Activated CD8-positive, alpha-beta memory T cell treated with anti-CD3 and anti-CD28 coated beads, Interleukin-2, amount 10 ng/mL, durations not matched to agents 7 days and 5 days (primary cell): ENCODE results near the gene MVK. TPM values are rescaled to one million over a fixed set of nuclear protein-coding genes. Genes with fewer than 3 reads are reported as not detected.

Experiments used
- ATAC-seq: fragments of 150-1000 bp; cut with Tn5 transposase; one replicate; pipeline ENCODE4 v1.10.0; 2021; ENCODE audit warnings: moderate library complexity
- CTCF ChIA-PET: fragments of 350-600 bp; sonication (Branson Sonifier 250); formaldehyde crosslinking; loops from one replicate; lab custom pipeline; 2021; ENCODE audit warnings: antibody characterized with exemption; lab: Charles Lee
- DNase-seq: peaks from one replicate; pipeline ENCODE4 v3.0.0-alpha.2; 2020
- H3K27ac Mint-ChIP-seq: one replicate; pipeline ENCODE4 v1.8.0; 2021; ENCODE audit warnings: mild to moderate bottlenecking, mixed read lengths
- H3K27me3 Mint-ChIP-seq: one replicate; pipeline ENCODE4 v1.8.0; 2021; ENCODE audit warnings: mixed read lengths
- H3K36me3 Mint-ChIP-seq: one replicate; pipeline ENCODE4 v1.8.0; 2021; ENCODE audit warnings: mild to moderate bottlenecking, mixed read lengths
- H3K4me1 Mint-ChIP-seq: one replicate; pipeline ENCODE4 v1.8.0; 2021; ENCODE audit warnings: mixed read lengths
- H3K4me3 Mint-ChIP-seq: one replicate; pipeline ENCODE4 v1.8.0; 2021; ENCODE audit warnings: mild to moderate bottlenecking, moderate library complexity, mixed read lengths
- H3K9me3 Mint-ChIP-seq: one replicate; pipeline ENCODE4 v1.8.0; 2022; ENCODE audit warnings: low read depth, mixed read lengths
- total RNA-seq, 2 experiments: library from RNA; stranded (reverse); gene quantifications; one replicate each; pipeline ENCODE4 v1.2.3, GENCODE V29; 2021

MVK gene
- total RNA-seq, 2 experiments from 2014 or later: 21.7 to 27.4 TPM

DNA sequence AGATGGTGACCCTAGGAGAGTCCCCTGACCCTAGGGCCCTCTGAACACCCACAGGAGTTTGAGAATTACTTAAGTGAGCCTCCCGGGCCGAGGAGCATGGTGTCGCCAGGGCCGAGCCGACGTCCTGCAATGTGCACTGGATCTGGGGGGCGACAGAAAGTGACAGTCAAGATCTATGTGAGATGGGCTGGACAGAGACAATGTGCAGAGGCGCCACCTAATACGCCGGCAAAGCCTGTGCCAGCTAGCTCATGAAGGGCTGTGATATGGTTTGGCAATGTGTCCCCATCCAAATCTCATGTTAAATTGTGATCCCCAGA, 11.9 kb upstream of the MVK start:
- H3K36me3 Mint-ChIP-seq: peaks cover 26% of the 10 kb centered on the region
- peaks cover 1% of the 10 kb centered on the region for H3K4me1 Mint-ChIP-seq
- DNase-seq (no peak), ATAC-seq (no peak)
- CTCF ChIA-PET: no interaction called here
- H3K4me3 Mint-ChIP-seq: no peak overlapping the region
- no peak overlapping the region for H3K27ac Mint-ChIP-seq
- H3K9me3 Mint-ChIP-seq: peaks cover 7% of the 10 kb centered on the region
- H3K27me3 Mint-ChIP-seq: no peaks in the 10 kb centered on the region

DNA sequence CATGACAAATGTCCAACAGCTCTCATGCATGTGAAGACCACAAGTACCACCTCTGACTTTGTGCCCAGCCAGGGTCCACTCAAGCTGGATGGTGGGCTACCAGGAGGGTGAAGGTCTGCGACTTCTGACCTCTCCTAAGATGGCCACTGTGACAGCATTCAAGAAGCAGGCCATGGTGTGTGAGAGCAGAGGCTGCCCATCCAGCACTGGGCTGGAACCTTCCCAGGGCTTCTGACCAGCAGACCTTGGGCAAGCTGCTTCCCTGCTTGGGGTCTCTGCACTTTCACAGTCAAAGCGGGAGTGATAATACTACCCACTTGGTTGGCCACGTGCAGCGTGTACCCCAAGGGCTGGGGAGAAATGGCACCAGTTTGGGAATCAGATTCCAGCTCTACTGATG, 10.7 kb upstream of the MVK start:
- peaks cover 7% of the 10 kb centered on the region for H3K9me3 Mint-ChIP-seq
- DNase-seq (no peak), ATAC-seq (no peak)
- no peaks in the 10 kb centered on the region for H3K27me3 Mint-ChIP-seq
- H3K27ac Mint-ChIP-seq: no peak overlapping the region
- peaks cover 26% of the 10 kb centered on the region for H3K36me3 Mint-ChIP-seq
- no peak overlapping the region for H3K4me3 Mint-ChIP-seq
- H3K4me1 Mint-ChIP-seq: peaks cover 1% of the 10 kb centered on the region
- CTCF ChIA-PET: interaction anchor here (1.2 kb wide), 1 partner anchor 282 kb away, joined by 3 read pairs; no protein-coding TSS in a partner anchor

DNA sequence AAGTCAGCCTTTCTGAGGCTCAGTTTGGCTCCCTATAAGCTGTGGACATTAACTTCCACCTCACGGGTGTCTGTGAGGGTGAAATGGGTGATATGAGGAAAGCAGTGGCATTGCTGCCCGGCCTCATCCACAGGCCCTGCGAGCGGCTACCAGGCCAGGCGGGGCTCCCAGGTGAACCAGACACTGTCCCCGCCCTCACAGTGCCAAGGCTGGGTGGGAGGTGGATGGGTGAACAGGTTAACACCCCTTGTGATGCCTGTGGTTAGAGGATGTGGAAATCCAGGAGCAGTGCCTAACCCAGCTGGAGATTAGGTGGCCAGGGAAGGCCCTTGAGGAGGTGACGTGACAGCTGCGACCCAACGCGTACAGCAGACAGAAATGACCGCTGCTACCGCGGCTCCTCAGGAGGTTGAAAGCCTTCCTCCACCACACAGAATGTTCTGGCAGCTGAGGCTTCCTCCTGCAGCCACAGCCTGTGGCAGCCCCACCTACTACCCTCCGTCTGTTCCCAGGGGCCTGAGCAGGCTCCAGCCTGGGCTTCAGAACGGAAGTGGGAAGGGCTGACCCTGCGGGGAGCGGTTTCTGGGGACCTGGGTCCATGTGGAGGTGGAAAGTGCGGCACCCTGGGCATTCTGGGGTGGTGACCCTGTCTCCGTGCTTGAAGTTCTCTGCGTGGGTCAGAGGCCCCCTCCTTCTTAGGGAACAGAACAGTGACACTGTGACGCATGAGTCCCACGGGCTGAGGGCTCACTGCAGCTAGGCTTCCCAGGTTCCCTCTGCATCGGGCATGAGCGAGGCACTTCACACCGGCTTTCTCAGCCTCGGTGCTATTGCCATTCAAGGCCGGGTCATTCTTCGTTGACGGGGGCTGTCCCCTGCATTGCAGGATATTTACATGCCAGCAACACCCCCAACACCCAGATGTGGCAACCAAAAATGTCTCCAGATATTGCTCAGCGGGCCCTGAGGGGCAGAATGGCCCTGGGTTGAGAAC, 10.0 kb upstream of the MVK start:
- Mint-ChIP-seq H3K36me3 (peaks cover 26% of the 10 kb centered on the region), H3K27me3 (no peaks in the 10 kb centered on the region), H3K4me3 (no peak overlapping the region), H3K9me3 (peaks cover 7% of the 10 kb centered on the region), H3K27ac (no peak overlapping the region), H3K4me1 (peaks cover 1% of the 10 kb centered on the region)
- ATAC-seq (no peak), DNase-seq (no peak)
- CTCF ChIA-PET: interaction anchor here (0.8 to 1.2 kb wide), 2 partner anchors 34 to 281 kb away, joined by 3 read pairs; no protein-coding TSS in a partner anchor

DNA sequence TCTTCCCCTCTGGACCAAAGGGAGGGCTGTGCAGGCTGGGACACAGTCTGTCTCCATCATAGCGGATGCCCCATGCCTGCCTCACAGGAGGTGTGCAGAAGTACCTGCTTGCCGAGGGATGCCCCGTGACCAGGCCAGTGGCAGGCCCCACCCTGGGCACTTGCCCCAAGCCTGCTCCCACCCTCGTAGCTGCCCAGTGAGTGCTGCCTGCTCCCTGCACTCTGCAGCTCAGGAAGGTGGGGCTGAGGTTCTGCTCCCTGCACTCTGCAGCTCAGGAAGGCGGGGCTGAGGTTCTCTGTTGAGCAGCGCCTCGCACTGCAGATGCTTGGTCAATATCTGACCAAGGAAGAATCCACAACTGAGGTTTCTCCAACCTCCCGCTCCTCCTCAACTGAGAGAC, 7.2 kb upstream of the MVK start:
- Mint-ChIP-seq H3K4me1 (peaks cover 2% of the 10 kb centered on the region), H3K36me3 (peaks cover 31% of the 10 kb centered on the region), H3K9me3 (peaks cover 7% of the 10 kb centered on the region), H3K27ac (no peak overlapping the region), H3K27me3 (no peaks in the 10 kb centered on the region), H3K4me3 (no peak overlapping the region)
- CTCF ChIA-PET: no interaction called here
- no peak for ATAC-seq
- DNase-seq: no peak

DNA sequence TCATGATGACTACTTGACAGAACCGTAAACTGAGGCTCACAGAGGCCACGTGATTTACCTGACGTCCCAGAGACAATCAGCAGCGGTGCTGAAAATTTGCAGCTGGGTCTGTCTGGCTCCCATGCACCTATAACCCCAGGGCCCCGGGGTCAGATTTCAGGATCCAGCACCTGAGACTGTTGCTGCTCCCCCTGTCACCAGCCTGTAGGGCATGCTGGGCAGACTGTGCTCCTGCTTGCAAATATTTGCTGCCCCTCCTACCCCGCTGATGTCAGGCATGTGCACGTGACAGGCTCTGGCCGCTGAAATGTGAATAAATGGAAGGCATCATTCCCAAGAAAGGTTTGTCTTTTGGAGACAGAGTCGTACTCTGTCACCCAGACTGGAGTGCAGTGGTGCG, 6.3 kb upstream of the MVK start:
- ATAC-seq: no peak
- peaks cover 22% of the 10 kb centered on the region for H3K36me3 Mint-ChIP-seq
- CTCF ChIA-PET: no interaction called here

DNA sequence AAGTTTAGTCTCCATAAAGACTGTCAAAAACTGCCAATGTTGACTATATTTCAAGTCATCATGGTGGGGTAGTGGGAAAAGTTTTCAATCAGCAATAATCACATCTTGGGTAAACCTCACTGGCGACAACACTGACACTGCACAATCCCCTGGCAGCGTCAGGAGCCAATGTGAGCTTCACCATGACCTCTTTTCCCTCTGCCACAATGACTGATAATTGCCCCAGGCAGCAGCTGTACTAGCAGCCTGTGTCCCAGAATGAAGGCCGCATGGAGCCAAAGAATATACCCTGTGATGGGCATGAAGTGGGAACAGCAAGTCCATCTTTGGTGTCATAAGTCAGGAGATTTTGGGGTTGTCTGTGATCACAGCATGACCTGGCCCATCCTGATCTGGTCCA, 5.6 kb upstream of the MVK start:
- no peak for DNase-seq
- no peak overlapping the region for H3K4me3 Mint-ChIP-seq
- CTCF ChIA-PET: no interaction called here
- ATAC-seq: no peak
- peaks cover 19% of the 10 kb centered on the region for H3K36me3 Mint-ChIP-seq
- no peaks in the 10 kb centered on the region for H3K9me3 Mint-ChIP-seq
- no peak overlapping the region for H3K27ac Mint-ChIP-seq
- H3K27me3 Mint-ChIP-seq: no peaks in the 10 kb centered on the region
- H3K4me1 Mint-ChIP-seq: peaks cover 14% of the 10 kb centered on the region

More for the DNA sequence above, 6.3 kb upstream of the MVK start:
- DNase-seq: no peak
- Mint-ChIP-seq H3K9me3 (no peaks in the 10 kb centered on the region), H3K4me1 (peaks cover 7% of the 10 kb centered on the region), H3K27ac (no peak overlapping the region), H3K4me3 (no peak overlapping the region), H3K27me3 (no peaks in the 10 kb centered on the region)

DNA sequence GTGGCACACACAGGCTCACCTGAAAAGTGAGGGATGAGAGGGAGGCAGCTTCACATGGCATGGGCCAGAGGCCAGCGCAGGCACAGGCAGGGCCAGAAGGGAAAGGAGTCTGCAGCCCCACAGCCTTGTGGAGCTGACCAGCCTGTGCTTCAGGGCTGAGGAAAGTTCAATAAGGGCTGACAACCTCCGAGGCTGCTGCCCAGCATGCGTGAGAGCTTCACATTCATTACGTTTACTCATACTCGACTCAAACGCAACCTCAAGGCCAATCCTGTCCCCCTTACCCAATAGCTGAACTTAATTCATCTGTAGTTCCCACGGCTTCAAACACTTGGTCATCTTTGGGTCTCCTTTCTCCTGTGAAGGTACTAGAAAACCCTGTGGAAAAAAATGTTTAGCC, 5.1 kb upstream of the MVK start:
- Mint-ChIP-seq H3K27me3 (no peaks in the 10 kb centered on the region), H3K36me3 (peaks cover 17% of the 10 kb centered on the region), H3K9me3 (no peaks in the 10 kb centered on the region), H3K27ac (no peak overlapping the region), H3K4me1 (peaks cover 16% of the 10 kb centered on the region), H3K4me3 (no peak overlapping the region)
- DNase-seq: no peak
- no peak for ATAC-seq
- CTCF ChIA-PET: no interaction called here

DNA sequence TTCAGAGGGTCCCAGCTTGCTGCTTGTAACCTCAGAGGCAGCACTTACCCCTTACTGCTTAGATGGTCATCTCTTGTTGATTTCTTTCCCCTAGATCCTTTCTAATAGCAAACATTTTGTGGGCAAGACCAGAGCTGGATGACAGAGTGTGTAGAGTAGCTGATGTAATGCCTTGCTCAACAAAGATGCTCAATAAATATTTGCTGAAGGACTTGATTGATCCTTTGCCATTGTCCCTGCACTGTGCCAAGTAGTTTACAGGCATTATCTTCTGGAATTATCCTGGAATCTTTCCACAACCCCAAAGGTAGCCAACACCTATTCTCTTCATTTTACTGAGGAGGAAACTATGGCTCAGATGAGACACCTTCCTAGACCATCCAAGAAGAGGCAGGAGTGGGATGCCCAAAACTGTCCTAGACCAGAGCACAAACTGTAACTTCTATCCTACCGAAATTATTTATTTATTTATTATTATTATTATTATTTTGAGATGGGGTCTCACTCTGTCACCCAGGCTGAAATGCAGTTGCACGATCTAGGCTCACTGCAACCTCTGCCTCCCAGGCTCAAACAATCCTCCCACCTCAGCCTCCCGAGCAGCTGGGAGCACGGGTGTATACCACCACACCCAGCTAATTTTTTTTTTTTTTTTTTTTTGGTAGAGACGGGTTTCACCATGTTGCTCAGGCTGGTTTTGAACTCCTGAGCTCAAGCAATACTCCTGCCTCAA, 1.7 kb upstream of the MVK start:
- Mint-ChIP-seq H3K27ac (peak overlapping the region; percentile 2), H3K36me3 (peaks cover 16% of the 10 kb centered on the region), H3K9me3 (no peaks in the 10 kb centered on the region), H3K4me1 (peaks cover 30% of the 10 kb centered on the region), H3K27me3 (no peaks in the 10 kb centered on the region), H3K4me3 (no peak overlapping the region)
- CTCF ChIA-PET: interaction anchor here (0.9 to 3.4 kb wide), 4 partner anchors 26 to 204 kb away, joined by 3 to 19 read pairs (median 6); no protein-coding TSS in a partner anchor
- DNase-seq (no peak), ATAC-seq (no peak)

DNA sequence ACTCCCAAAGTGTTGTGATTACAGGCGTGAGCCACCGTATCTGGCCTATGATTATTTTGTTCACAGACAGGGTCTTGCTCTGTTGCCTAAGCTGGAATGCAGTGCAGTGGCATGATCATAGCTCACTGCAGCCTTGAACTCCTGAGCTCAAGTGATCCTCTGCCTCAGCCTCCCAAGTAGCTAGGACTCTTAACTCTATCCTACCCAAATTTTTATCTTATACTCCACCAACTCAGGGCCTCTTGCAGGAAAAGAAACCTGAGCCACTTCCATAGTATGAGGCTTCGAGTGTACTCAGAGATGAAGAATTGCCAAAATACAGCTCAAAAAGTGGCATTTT, 1.1 kb upstream of the MVK start:
- CTCF ChIA-PET: interaction anchor here (0.9 to 3.4 kb wide), 4 partner anchors 25 to 204 kb away, joined by 3 to 19 read pairs (median 6); no protein-coding TSS in a partner anchor
- ATAC-seq (no peak), DNase-seq (no peak)
- peaks cover 30% of the 10 kb centered on the region for H3K4me1 Mint-ChIP-seq
- H3K36me3 Mint-ChIP-seq: peaks cover 19% of the 10 kb centered on the region
- H3K9me3 Mint-ChIP-seq: no peaks in the 10 kb centered on the region
- no peaks in the 10 kb centered on the region for H3K27me3 Mint-ChIP-seq
- peak overlapping the region; percentile 94 for H3K27ac Mint-ChIP-seq
- H3K4me3 Mint-ChIP-seq: peak overlapping the region; percentile 85

DNA sequence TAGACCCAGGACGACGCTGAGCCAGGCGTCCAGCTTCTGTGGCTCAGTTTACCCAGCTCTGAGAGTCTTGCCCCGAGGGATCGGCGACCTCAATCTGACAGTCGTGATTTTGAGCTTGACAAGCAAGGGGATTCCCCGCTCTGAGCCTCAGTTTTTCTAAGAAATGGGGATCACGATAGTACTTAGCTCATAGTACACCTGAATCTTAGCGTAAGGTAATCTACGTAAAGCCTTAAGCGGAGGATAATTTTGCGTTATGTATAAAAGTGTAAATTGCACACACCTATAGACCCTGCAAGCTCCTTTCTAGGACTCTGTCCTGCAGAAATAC, 285 bp downstream of the MVK start:
- H3K9me3 Mint-ChIP-seq: no peaks in the 10 kb centered on the region
- peaks cover 22% of the 10 kb centered on the region for H3K36me3 Mint-ChIP-seq
- H3K4me1 Mint-ChIP-seq: peaks cover 30% of the 10 kb centered on the region
- DNase-seq: no peak
- H3K4me3 Mint-ChIP-seq: peak overlapping the region; percentile 85
- H3K27ac Mint-ChIP-seq: peak overlapping the region; percentile 94
- CTCF ChIA-PET: interaction anchor here (0.5 to 3.4 kb wide), 8 partner anchors 9 to 341 kb away, joined by 3 to 19 read pairs (median 4); no protein-coding TSS in a partner anchor
- no peak for ATAC-seq
- H3K27me3 Mint-ChIP-seq: no peaks in the 10 kb centered on the region

DNA sequence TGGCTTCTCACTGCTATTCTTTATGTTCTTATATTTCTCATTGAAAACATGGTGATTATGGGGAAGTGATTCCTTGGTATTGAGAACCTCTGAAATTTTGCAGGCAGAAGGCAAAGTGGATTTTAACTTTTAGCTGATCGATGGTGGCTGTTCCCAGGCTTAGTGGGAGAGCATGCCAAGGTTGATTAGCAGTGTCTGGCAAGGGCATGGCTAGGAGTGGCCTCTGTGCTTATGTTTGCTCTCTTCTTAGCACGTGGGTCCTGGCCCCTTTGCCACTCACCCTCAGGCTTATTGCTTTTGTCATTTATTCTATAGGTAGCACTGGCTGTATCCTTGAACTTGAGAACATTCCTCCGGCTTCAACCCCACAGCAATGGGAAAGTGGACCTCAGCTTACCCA, 2.1 kb downstream of the MVK start:
- H3K27me3 Mint-ChIP-seq: no peaks in the 10 kb centered on the region
- no peak overlapping the region for H3K4me3 Mint-ChIP-seq
- CTCF ChIA-PET: interaction anchor here (0.9 to 3.4 kb wide), 2 partner anchors 22 to 23 kb away, joined by 3 to 19 read pairs; no protein-coding TSS in a partner anchor
- no peaks in the 10 kb centered on the region for H3K9me3 Mint-ChIP-seq
- H3K4me1 Mint-ChIP-seq: peaks cover 28% of the 10 kb centered on the region
- DNase-seq: no peak
- no peak for ATAC-seq
- H3K27ac Mint-ChIP-seq: no peak overlapping the region
- peaks cover 22% of the 10 kb centered on the region for H3K36me3 Mint-ChIP-seq

DNA sequence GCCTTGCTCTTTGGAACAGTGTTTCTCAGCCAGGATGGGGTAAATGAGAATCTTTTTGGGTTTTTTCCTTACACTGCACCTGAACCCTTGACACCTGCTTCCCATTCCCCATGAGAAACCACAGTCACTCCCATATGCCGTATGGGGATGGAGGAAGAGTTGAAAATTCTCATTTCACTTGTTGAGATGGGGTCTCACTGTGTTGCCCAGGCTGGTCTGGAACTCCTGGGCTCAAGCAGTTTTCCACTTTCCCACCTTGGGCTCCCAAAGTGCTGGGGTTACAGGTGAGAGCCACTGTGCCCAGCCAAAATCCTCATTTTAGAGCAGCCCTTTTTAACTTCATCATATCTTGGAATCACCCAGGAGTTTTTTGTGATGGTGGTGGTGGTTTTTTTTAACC, 3.7 kb downstream of the MVK start:
- Mint-ChIP-seq H3K27me3 (no peaks in the 10 kb centered on the region), H3K36me3 (peaks cover 26% of the 10 kb centered on the region), H3K4me1 (peaks cover 23% of the 10 kb centered on the region), H3K4me3 (no peak overlapping the region), H3K27ac (no peak overlapping the region), H3K9me3 (no peaks in the 10 kb centered on the region)
- no peak for ATAC-seq
- CTCF ChIA-PET: no interaction called here
- DNase-seq: no peak

DNA sequence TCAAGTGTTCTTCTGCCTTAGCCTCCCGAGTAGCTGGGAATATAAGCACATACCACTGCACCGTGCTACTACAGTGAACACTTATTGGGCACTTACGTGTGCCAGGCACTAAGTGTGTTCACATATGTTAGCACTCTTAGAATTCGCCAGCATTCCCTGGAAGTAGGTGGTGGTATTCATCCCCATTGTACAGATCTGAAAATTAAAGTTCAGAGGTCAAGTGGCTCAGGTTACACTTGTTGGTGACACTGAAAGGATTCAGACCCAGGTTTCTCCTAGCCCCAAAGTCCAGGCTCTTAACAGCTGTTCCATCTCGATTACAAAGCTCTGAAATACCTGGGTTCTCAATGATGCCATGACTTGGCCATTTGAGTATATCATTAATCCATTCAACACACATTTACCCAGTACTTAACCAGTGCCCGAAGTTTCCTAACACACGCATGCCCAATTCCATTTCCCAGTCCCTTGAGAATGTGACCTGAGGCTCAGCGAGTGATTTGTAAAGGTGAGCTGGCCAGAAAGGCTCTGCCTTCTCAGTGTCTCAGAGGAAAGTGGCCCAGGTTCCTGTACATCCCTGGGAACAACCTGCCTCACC, 4.8 kb downstream of the MVK start:
- no peaks in the 10 kb centered on the region for H3K27me3 Mint-ChIP-seq
- no peak for DNase-seq
- H3K4me1 Mint-ChIP-seq: peaks cover 14% of the 10 kb centered on the region

More for the DNA sequence above, 4.8 kb downstream of the MVK start:
- Mint-ChIP-seq H3K27ac (no peak overlapping the region), H3K9me3 (no peaks in the 10 kb centered on the region), H3K36me3 (peaks cover 23% of the 10 kb centered on the region), H3K4me3 (no peak overlapping the region)
- ATAC-seq: no peak
- CTCF ChIA-PET: interaction anchor here (0.6 to 0.8 kb wide), 2 partner anchors 19 to 217 kb away, joined by 3 to 4 read pairs; no protein-coding TSS in a partner anchor
